Measurements from ENCODE around the gene BACH2.
"Not testable (repeated sequence)": the region's sequence is repeated elsewhere in the genome, so short reads cannot be mapped to it uniquely, and the experiment has no call there.

BACH2 gene

GRCh38 chr6:90055924-90056323 is 240.7 kb downstream of the BACH2 start:
- DNase-seq = not testable (repeated sequence)

- not testable (repeated sequence) for DNase-seq
These were observed 242.4 kb downstream of the BACH2 start for GRCh38 chr6:90054193-90054592.

GRCh38 chr6:90053614-90054013 is 243.0 kb downstream of the BACH2 start:
- no peak for DNase-seq

- DNase-seq = no peak
These were observed 247.3 kb downstream of the BACH2 start for GRCh38 chr6:90049295-90049694.

GRCh38 chr6:90048206-90048967 is 248.3 kb downstream of the BACH2 start:
- no peak for DNase-seq

- DNase-seq = no peak
These were observed 251.1 kb downstream of the BACH2 start for GRCh38 chr6:90045535-90045934.

- DNase-seq = no peak
These were observed 251.7 kb downstream of the BACH2 start for GRCh38 chr6:90044833-90045381.

GRCh38 chr6:90044182-90044832 is 252.3 kb downstream of the BACH2 start:
- DNase-seq = no peak

GRCh38 chr6:90040931-90041330 is 255.7 kb downstream of the BACH2 start:
- DNase-seq = no peak

- DNase-seq = no peak
These were observed 256.7 kb downstream of the BACH2 start for GRCh38 chr6:90039911-90040310.

- no peak for DNase-seq
These were observed 257.5 kb downstream of the BACH2 start for GRCh38 chr6:90038961-90039653.

GRCh38 chr6:90036963-90037362 is 259.7 kb downstream of the BACH2 start:
- DNase-seq = no peak

GRCh38 chr6:90035047-90035723 is 261.5 kb downstream of the BACH2 start:
- no peak for DNase-seq

- no peak for DNase-seq
These were observed 262.8 kb downstream of the BACH2 start for GRCh38 chr6:90033746-90034271.

GRCh38 chr6:90032489-90033212 is 264.0 kb downstream of the BACH2 start:
- not testable (repeated sequence) for DNase-seq

- no peak for DNase-seq
These were observed 267.5 kb downstream of the BACH2 start for GRCh38 chr6:90028995-90029635.

GRCh38 chr6:90028066-90028778 is 268.4 kb downstream of the BACH2 start:
- DNase-seq = no peak

GRCh38 chr6:90026216-90026615 is 270.4 kb downstream of the BACH2 start:
- no peak for DNase-seq

- DNase-seq = no peak
These were observed 271.1 kb downstream of the BACH2 start for GRCh38 chr6:90025523-90026061.

GRCh38 chr6:90024633-90025032 is 272.0 kb downstream of the BACH2 start:
- no peak for DNase-seq

- DNase-seq = no peak
These were observed 274.9 kb downstream of the BACH2 start for GRCh38 chr6:90021711-90022110.
